Esophagus muscularis mucosa (tissue), 4 donors: ENCODE data around the gene TMCO4. TPM values are rescaled to one million over a fixed set of nuclear protein-coding genes. Genes with fewer than 3 reads are reported as not detected.

Source experiments
- DNase-seq: peaks from one replicate; pipeline ENCODE4 v3.0.0-alpha.2; 2017; ENCODE audit errors: extremely low spot score
- H3K27ac ChIP-seq, 4 donors: fragments of 200-600 bp; sonication (generic); replicated peaks in 1 of 4; 1 replicate in 3 of 4; 2 replicates in 1 of 4; pipeline ENCODE4 v1.5.1; 2016 to 2019; ENCODE audit warnings: mild to moderate bottlenecking in 1 of 4
- H3K27me3 ChIP-seq, 4 donors: fragments of 200-600 bp; sonication (generic); one replicate each; pipeline versions ENCODE4 v1.5.1 to v1.6.0; 2016 to 2019
- H3K36me3 ChIP-seq, 4 donors: fragments of 200-600 bp; sonication (generic); one replicate each; pipeline ENCODE4 v1.5.1; 2016 to 2019
- H3K4me1 ChIP-seq, 4 donors: fragments of 200-600 bp; sonication (generic); one replicate each; pipeline ENCODE4 v1.5.1; 2016 to 2019
- H3K4me3 ChIP-seq, 4 donors: fragments of 200-600 bp; sonication (generic); 1 replicate in 2 of 4; 2 replicates in 2 of 4; pipeline ENCODE4 v1.5.1; 2016 to 2019; ENCODE audit warnings: mild to moderate bottlenecking in 4 of 4, moderate library complexity in 1 of 4
- H3K9me3 ChIP-seq, 4 donors: fragments of 200-600 bp; sonication (generic); 1 replicate in 3 of 4; 2 replicates in 1 of 4; pipeline ENCODE4 v1.5.1; 2016 to 2019
- CTCF ChIP-seq, 3 experiments: fragments of 200-600 bp in 2 of 3; fragments of 450-650 bp in 1 of 3; sonication (generic) in 2 of 3; IDR thresholded peaks; one replicate each; pipeline ENCODE4 v1.5.1; 2017 to 2019; ENCODE audit warnings: antibody characterized with exemption in 3 of 3, mild to moderate bottlenecking in 2 of 3, moderate library complexity in 1 of 3
- EP300 ChIP-seq: sonication (generic); formaldehyde crosslinking; IDR thresholded peaks from one replicate; pipeline ENCODE4 v1.6.1; 2017; ENCODE audit warnings: antibody characterized with exemption
- POLR2A ChIP-seq: fragments of 450-650 bp; IDR thresholded peaks from one replicate; pipeline ENCODE4 v1.6.1; 2017; ENCODE audit warnings: antibody characterized with exemption, moderate library complexity, mild to moderate bottlenecking, low read depth
- POLR2AphosphoS5 ChIP-seq, 2 donors: sonication (generic); formaldehyde crosslinking; IDR thresholded peaks; one replicate each; pipeline ENCODE4 v1.6.1; 2017; ENCODE audit warnings: antibody characterized with exemption in 2 of 2
- WGBS: methylation state at CpG from one replicate; pipeline ENCODE4 v1.1.5; 2018; 5-methylcytosine and 5-hydroxymethylcytosine counted together
- intact Hi-C: fragments of 100-400 bp; cut with DNase I; formaldehyde crosslinking; loops from one replicate; pipeline ENCODE4 v1.15.1; 2023
- total RNA-seq, 4 donors: library from RNA; depleted of rRNA; stranded (reverse); fragments of >200 nt; gene quantifications; one replicate each; pipeline versions ENCODE4 v1.1.0 to v1.2.1, GENCODE V29; 2016

Gene TMCO4
- total RNA-seq, 4 donors from 2014 or later = 20.8 to 34.4 (median 25.8) TPM

- WGBS = 60% methylated on average over 4 of the region's 4 CpGs
Measured at GRCh38 chr1:19720973-19721372, 78.7 kb downstream of the TMCO4 start.

GRCh38 chr1:19720174-19720573, 79.5 kb downstream of the TMCO4 start:
- no peak overlapping the region for H3K27ac ChIP-seq
- peaks cover 5 to 40% (median 16%) of the 10 kb centered on the region in 4 donors for H3K36me3 ChIP-seq
- DNase-seq = no peak
- intact Hi-C loops = no loop called here
- no peak overlapping the region for H3K4me3 ChIP-seq
- no peaks in the 10 kb centered on the region for H3K9me3 ChIP-seq
- WGBS = 97% methylated on average over 4 of the region's 4 CpGs
- H3K4me1 ChIP-seq = peaks cover 0 to 20% (median 18%) of the 10 kb centered on the region in 4 donors
- TF ChIP-seq CTCF (IDR thresholded peaks at IDR 0.05) = no peak
- no peak for TF ChIP-seq EP300
- no peaks in the 10 kb centered on the region for H3K27me3 ChIP-seq

More at GRCh38 chr1:19720973-19721372, 78.7 kb downstream of the TMCO4 start:
- H3K27me3 ChIP-seq = no peaks in the 10 kb centered on the region
- no peak overlapping the region for H3K27ac ChIP-seq
- no peak overlapping the region for H3K4me3 ChIP-seq
- H3K4me1 ChIP-seq = peaks cover 0 to 13% (median 11%) of the 10 kb centered on the region in 4 donors
- no peak for DNase-seq
- no peak for TF ChIP-seq POLR2AphosphoS5 (IDR thresholded peaks at IDR 0.05)
- TF ChIP-seq POLR2A = no peak
- no peak for TF ChIP-seq CTCF (IDR thresholded peaks at IDR 0.05)
- TF ChIP-seq EP300 = no peak
- peaks cover 5 to 48% (median 20%) of the 10 kb centered on the region in 4 donors for H3K36me3 ChIP-seq
- H3K9me3 ChIP-seq = no peaks in the 10 kb centered on the region
- intact Hi-C loops = no loop called here

GRCh38 chr1:19717467-19717866, 82.2 kb downstream of the TMCO4 start:
- Histone ChIP-seq H3K27me3 (no peaks in the 10 kb centered on the region), H3K27ac (no peak overlapping the region), H3K9me3 (no peaks in the 10 kb centered on the region), H3K4me3 (no peak overlapping the region), H3K36me3 (peaks cover 0 to 27% (median 8%) of the 10 kb centered on the region in 4 donors), H3K4me1 (peaks cover 0 to 20% (median 19%) of the 10 kb centered on the region in 4 donors)
- WGBS = 79% methylated on average over 6 of the region's 6 CpGs
- TF ChIP-seq POLR2AphosphoS5 (IDR thresholded peaks at IDR 0.05) (no peak), CTCF (IDR thresholded peaks at IDR 0.05) (no peak), EP300 (no peak), POLR2A (no peak)
- intact Hi-C loops = loop anchor here (5.0 kb wide), 2 partner anchors 45 to 95 kb away; no protein-coding TSS in a partner anchor
- DNase-seq = no peak

GRCh38 chr1:19715334-19716203, 84.1 kb downstream of the TMCO4 start:
- peaks cover 0 to 14% (median 11%) of the 10 kb centered on the region in 4 donors for H3K4me1 ChIP-seq
- intact Hi-C loops = loop anchor here (5.0 kb wide), 2 partner anchors 47 to 97 kb away; no protein-coding TSS in a partner anchor
- DNase-seq = peak; percentile 97
- H3K4me3 ChIP-seq = no peak overlapping the region
- peak; percentile 12 to 63 for TF ChIP-seq POLR2AphosphoS5 (IDR thresholded peaks at IDR 0.05)
- TF ChIP-seq CTCF (IDR thresholded peaks at IDR 0.05) = peak; percentile 82 to 92 (median 91)
- no peak for TF ChIP-seq EP300
- 47% methylated on average over 9 of the region's 12 CpGs for WGBS
- no peaks in the 10 kb centered on the region for H3K27me3 ChIP-seq
- no peaks in the 10 kb centered on the region for H3K9me3 ChIP-seq
- no peak overlapping the region for H3K27ac ChIP-seq
- H3K36me3 ChIP-seq = peaks cover 0 to 28% (median 7%) of the 10 kb centered on the region in 4 donors
